Measurements from ENCODE around the gene CST9L.

CST9L gene

DNA sequence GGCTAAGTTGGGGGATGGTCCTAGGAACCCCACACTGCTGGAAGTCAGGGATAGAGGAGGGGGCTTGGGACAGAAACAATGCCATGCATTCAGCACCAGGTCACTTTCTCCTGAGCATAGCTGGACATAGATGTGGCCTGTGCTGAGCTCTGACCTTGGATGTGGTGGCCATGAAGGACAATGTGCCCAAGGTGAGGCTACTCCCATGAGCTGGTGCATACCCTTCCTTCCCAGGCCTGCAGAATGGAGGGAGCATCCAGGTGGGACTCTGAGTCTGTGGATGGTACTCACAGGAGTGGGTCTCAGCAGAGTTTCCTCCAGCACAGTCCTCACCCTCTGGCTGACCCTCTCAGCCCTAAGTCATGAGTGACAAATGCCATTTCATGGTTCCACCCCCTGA is 16.9 kb downstream of the CST9L start:
- ChIA-PET POLR2A (ENCODE audit: low non-redundant PET) (no interaction called here), CTCF (interaction anchor here (0.6 kb wide), 1 partner anchor 918 kb away, joined by 4 read pairs; no protein-coding TSS in a partner anchor)
- H3K27ac ChIP-seq, result no peak overlapping the region
- no peak for DNase-seq (ENCODE audit: low spot score)
- TF ChIP-seq, protein P1, sequence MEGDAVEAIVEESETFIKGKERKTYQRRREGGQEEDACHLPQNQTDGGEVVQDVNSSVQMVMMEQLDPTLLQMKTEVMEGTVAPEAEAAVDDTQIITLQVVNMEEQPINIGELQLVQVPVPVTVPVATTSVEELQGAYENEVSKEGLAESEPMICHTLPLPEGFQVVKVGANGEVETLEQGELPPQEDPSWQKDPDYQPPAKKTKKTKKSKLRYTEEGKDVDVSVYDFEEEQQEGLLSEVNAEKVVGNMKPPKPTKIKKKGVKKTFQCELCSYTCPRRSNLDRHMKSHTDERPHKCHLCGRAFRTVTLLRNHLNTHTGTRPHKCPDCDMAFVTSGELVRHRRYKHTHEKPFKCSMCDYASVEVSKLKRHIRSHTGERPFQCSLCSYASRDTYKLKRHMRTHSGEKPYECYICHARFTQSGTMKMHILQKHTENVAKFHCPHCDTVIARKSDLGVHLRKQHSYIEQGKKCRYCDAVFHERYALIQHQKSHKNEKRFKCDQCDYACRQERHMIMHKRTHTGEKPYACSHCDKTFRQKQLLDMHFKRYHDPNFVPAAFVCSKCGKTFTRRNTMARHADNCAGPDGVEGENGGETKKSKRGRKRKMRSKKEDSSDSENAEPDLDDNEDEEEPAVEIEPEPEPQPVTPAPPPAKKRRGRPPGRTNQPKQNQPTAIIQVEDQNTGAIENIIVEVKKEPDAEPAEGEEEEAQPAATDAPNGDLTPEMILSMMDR (conservative IDR thresholded peaks at IDR 0.05; ENCODE audit: low read depth), result no peak

DNA sequence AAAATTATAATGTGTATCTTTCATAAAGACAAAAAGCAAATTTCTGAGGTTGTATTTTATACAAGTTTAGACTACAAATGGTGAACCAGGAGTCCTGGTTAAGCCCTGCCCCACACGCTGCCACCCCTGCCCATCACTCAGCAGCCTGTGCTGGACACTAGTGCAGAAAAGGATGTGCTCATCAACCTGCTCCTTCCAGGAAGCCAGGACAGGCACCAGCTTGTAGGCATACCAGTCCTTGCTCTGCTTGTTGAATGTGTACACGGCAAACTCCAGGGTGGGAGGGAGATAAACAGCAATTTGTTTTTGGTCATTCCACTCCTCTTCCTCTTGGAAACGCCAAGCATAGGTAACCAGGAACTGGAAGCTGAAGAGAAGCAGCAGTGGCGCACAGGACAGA is 18.1 kb downstream of the CST9L start:
- DNase-seq (ENCODE audit: low spot score), result peak; percentile 54
- POLR2A ChIA-PET (ENCODE audit: low non-redundant PET), result no interaction called here
- H3K27ac ChIP-seq, result no peak overlapping the region
- CTCF ChIA-PET, result no interaction called here
- TF ChIP-seq, protein P1 (conservative IDR thresholded peaks at IDR 0.05; ENCODE audit: low read depth), result no peak

DNA sequence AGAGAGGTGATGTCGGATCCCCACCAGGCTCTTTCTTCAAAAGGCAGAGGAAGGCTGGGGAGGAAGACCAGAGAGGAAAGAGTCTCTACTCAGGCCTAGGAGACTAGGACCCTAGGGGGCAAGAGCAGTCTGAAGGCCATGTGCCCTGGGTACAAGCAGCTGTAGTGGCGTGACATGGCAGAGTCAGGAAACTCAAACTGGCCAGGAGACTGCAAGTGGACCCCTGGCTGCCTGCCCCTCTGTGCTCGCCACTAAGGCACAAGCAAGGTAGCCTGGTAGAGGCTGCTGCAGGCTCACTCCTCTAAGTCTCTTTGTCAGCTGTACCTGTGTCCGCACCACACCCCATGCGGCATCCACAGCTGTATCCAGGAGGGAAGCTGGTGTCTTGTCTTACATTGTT is 19.9 kb downstream of the CST9L start:
- no peak overlapping the region for H3K27ac ChIP-seq
- ChIA-PET POLR2A (ENCODE audit: low non-redundant PET) (no interaction called here), CTCF (no interaction called here)
- DNase-seq (ENCODE audit: low spot score), result no peak
- TF ChIP-seq, protein P1 (conservative IDR thresholded peaks at IDR 0.05; ENCODE audit: low read depth), result no peak

DNA sequence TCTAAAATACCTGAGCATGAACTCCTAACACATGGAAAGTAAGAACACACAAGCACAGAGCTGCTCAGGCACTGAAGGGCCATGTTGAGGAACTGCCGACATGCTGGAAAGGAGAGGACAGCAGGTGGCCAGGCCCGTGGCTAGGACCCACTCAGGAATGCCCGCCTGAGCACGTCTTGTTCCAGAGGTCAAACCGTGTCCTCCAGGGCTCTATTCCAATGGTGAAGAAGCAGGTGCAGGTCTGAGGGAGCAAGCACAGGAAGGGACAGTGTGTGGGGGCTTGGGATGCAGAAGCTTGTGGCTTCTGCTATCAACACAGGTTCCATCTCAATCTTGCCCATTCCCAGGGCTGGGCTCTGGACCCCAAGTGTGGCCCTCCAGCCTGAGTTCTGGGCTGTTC is 20.7 kb downstream of the CST9L start:
- no peak overlapping the region for H3K27ac ChIP-seq
- TF ChIP-seq, protein P1 (conservative IDR thresholded peaks at IDR 0.05; ENCODE audit: low read depth), result no peak
- no peak for DNase-seq (ENCODE audit: low spot score)
- ChIA-PET POLR2A (ENCODE audit: low non-redundant PET) (no interaction called here), CTCF (no interaction called here)

DNA sequence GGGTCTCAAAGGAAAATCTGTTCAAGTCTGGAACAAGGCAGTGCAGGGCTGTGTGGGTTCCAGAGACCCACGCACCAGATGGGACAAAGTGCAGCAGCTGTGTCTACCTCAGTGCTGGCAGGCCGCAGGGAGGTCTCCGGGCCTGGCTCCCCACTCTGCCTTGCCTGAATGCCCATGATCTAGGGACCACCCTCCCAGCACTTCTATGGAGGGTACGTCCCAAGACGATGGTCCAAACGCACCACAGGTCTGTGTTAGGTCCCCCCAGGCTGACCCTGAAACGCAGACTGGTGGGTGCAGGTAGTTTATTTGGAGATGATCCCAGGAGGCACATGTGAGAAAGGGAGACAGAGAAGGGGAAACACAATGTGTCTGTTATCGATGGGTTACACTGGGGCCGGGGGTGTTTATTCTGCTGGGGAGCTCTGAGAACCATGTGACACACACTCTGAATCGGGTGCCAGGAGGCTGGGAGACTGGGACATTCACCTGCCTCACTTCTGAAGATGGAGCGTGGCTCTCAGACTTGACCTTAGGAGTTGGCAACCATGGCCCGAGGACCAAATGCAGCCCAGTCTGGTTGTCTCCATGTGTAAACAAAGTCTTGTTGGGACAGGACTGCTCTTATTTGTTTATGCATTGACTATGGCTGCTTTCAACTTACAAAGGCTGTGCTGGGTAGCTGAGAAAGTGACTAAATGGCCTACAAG is 21.7 kb downstream of the CST9L start:
- CTCF ChIA-PET, result no interaction called here
- H3K27ac ChIP-seq, result no peak overlapping the region
- no peak for DNase-seq (ENCODE audit: low spot score)
- POLR2A ChIA-PET (ENCODE audit: low non-redundant PET), result no interaction called here
- TF ChIP-seq, protein P1 (conservative IDR thresholded peaks at IDR 0.05; ENCODE audit: low read depth), result no peak

DNA sequence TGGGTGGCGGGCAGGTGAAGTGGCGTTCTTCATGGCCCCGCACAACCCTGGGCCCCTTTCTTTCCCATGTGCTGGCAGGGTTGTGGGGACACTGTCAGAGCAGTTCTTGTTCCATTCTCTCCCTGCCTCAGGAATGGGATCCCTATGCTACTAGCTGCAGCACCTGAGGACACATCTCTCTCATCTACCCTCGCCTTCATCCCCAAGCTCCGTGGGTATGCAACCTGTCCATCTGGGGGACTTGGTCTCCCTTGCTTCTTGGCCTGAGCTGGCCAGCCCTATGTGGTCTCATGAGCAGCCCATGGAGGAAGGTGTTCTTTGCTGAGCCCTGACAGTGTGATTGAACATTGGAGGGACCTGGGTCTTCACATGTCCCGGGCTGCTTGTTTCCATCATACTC is 24.2 kb downstream of the CST9L start:
- POLR2A ChIA-PET (ENCODE audit: low non-redundant PET), result no interaction called here
- CTCF ChIA-PET, result interaction anchor here (0.6 kb wide), 1 partner anchor 28 kb away, joined by 4 read pairs; no protein-coding TSS in a partner anchor
- DNase-seq (ENCODE audit: low spot score), result no peak
- TF ChIP-seq, protein P1 (conservative IDR thresholded peaks at IDR 0.05; ENCODE audit: low read depth), result no peak
- H3K27ac ChIP-seq, result no peak overlapping the region

Measured in RWPE1 (cell line).